HCT116 (cell line): ENCODE measurements around the gene PRRX2. TPM values are rescaled to one million over a fixed set of nuclear protein-coding genes. Genes with fewer than 3 reads are reported as not detected.

ENCODE experiments used
- ATAC-seq: fragments of 200-7000 bp; cut with Tn5 transposase; 2 replicates; pipeline ENCODE4 v1.9.1; 2020; ENCODE audit warnings: mild to moderate bottlenecking, moderate library complexity
- BruUV-seq: library from RNA; stranded (reverse); fragments of 400-500 nt; replicated peaks from 2 replicates; lab custom pipeline; 2021; lab: Mats Ljungman, UMichigan
- CTCF ChIA-PET: fragments of 300-600 bp; sonication (Branson Sonifier 250); formaldehyde crosslinking; loops from one replicate; lab custom pipeline; 2021; ENCODE audit warnings: antibody characterized with exemption; lab: Charles Lee
- POLR2A ChIA-PET: fragments of 300-600, 350-600 bp; sonication (Branson Sonifier 250); formaldehyde crosslinking; loops from one replicate; lab custom pipeline; 2021; ENCODE audit warnings: antibody characterized with exemption; lab: Charles Lee
- RAD21 ChIA-PET, 2 experiments: fragments of 300-600 bp; sonication (Branson Sonifier 250); formaldehyde crosslinking; loops; one replicate each; lab custom pipeline; 2023; ENCODE audit warnings: low total read pairs in 2 of 2; ENCODE audit not compliant: uncharacterized antibody in 2 of 2, unreplicated experiment in 2 of 2, low non-redundant PET in 1 of 2; lab: Charles Lee
- DNase-seq: peaks from one replicate; pipeline ENCODE4 v3.0.0-alpha.2; 2010; ENCODE audit warnings: low read depth, low spot score
- H2AFZ ChIP-seq: fragments of 200-600 bp; shearing (Covaris generic), sonication (generic); 2 replicates; pipeline ENCODE4 v1.6.1; 2017; ENCODE audit warnings: low read depth, mixed run types, mixed read lengths, antibody characterized with exemption, low read length; ENCODE audit not compliant: poor library complexity, severe bottlenecking
- H3K27ac ChIP-seq: 2 replicates; pipeline ENCODE4 v1.5.1; 2012; ENCODE audit warnings: low read depth, low read length
- H3K27me3 ChIP-seq: fragments of 200-600 bp; sonication (generic); 2 replicates; pipeline ENCODE4 v1.6.1; 2016; ENCODE audit warnings: mixed run types, low read length, mixed read lengths; ENCODE audit not compliant: insufficient read depth
- H3K36me3 ChIP-seq, 2 experiments: fragments of 200-500 bp in 1 of 2; fragments of 200-600 bp in 1 of 2; sonication (Bioruptor generic) in 1 of 2; sonication (generic) in 1 of 2; 2 replicates each; pipeline versions ENCODE4 v1.5.1 to v1.6.1; 2014 to 2016; ENCODE audit warnings: low read length in 2 of 2, inconsistent platforms in 1 of 2, mixed read lengths in 1 of 2, mixed run types in 1 of 2; ENCODE audit not compliant: insufficient read depth in 2 of 2, control insufficient read depth in 1 of 2
- H3K4me1 ChIP-seq, 2 experiments: fragments of 200-600 bp in 1 of 2; sonication (generic) in 1 of 2; 2 replicates each; pipeline versions ENCODE4 v1.5.1 to v1.6.1; 2012 to 2017; ENCODE audit warnings: low read length in 2 of 2, inconsistent platforms in 1 of 2, mild to moderate bottlenecking in 1 of 2, mixed read lengths in 1 of 2, mixed run types in 1 of 2, moderate library complexity in 1 of 2; ENCODE audit not compliant: insufficient read depth in 2 of 2, control insufficient read depth in 1 of 2
- H3K4me2 ChIP-seq: fragments of 200-600 bp; sonication (generic); 2 replicates; pipeline ENCODE4 v1.6.1; 2017; ENCODE audit warnings: mixed run types, low read length, mixed read lengths
- H3K4me3 ChIP-seq, 2 experiments: fragments of 200-600 bp in 1 of 2; sonication (generic) in 1 of 2; replicated peaks in 1 of 2; 2 replicates each; pipeline ENCODE4 v1.5.1; 2011 to 2016; ENCODE audit warnings: low read length in 2 of 2, control low read depth in 1 of 2, low read depth in 1 of 2, mild to moderate bottlenecking in 1 of 2, mixed read lengths in 1 of 2, mixed run types in 1 of 2
- H3K79me2 ChIP-seq: fragments of 200-600 bp; sonication (generic); 2 replicates; pipeline ENCODE4 v1.6.1; 2017; ENCODE audit warnings: mild to moderate bottlenecking, mixed run types, low read length, moderate library complexity, mixed read lengths; ENCODE audit not compliant: insufficient read depth
- H3K9ac ChIP-seq: fragments of 200-600 bp; sonication (generic); 2 replicates; pipeline ENCODE4 v1.6.1; 2016; ENCODE audit warnings: low read length, mixed read lengths
- H3K9me2 ChIP-seq: fragments of 200-600 bp; sonication (generic), shearing (Covaris generic); 2 replicates; pipeline ENCODE4 v1.6.1; 2017; ENCODE audit warnings: mixed run types, mild to moderate bottlenecking, moderate library complexity; ENCODE audit not compliant: insufficient read depth
- H3K9me3 ChIP-seq, 2 experiments: fragments of 200-500 bp in 1 of 2; fragments of 200-600 bp in 1 of 2; sonication (Bioruptor generic) in 1 of 2; sonication (generic) in 1 of 2; 2 replicates each; pipeline ENCODE4 v1.6.1; 2014 to 2017; ENCODE audit warnings: low read length in 2 of 2, mixed read lengths in 2 of 2, inconsistent platforms in 1 of 2, low read depth in 1 of 2, mild to moderate bottlenecking in 1 of 2, mixed run types in 1 of 2, moderate library complexity in 1 of 2; ENCODE audit not compliant: control insufficient read depth in 1 of 2, insufficient read depth in 1 of 2
- H4K20me1 ChIP-seq: fragments of 200-600 bp; sonication (generic), shearing (Covaris generic); 2 replicates; pipeline ENCODE4 v1.6.1; 2017; ENCODE audit warnings: mixed run types, mild to moderate bottlenecking, moderate library complexity; ENCODE audit not compliant: insufficient read depth
- CEBPB ChIP-seq: IDR thresholded peaks from 2 replicates; pipeline ENCODE4 v1.6.1; 2012; ENCODE audit warnings: low read depth
- EGR1 ChIP-seq: IDR thresholded peaks from 2 replicates; pipeline ENCODE4 v1.6.1; 2012; ENCODE audit warnings: low read depth
- EZH2 ChIP-seq: fragments of 200-600 bp; sonication (generic); IDR thresholded peaks from 2 replicates; pipeline ENCODE4 v1.6.1; 2017; ENCODE audit warnings: antibody characterized with exemption, mixed run types
- FOSL1 ChIP-seq: IDR thresholded peaks from 2 replicates; pipeline ENCODE4 v1.6.1; 2012; ENCODE audit warnings: low read depth
- JUND ChIP-seq: IDR thresholded peaks from 2 replicates; pipeline ENCODE4 v1.6.1; 2012
- REST ChIP-seq: IDR thresholded peaks from 2 replicates; pipeline ENCODE4 v1.6.1; 2012; ENCODE audit warnings: low read depth
- SP1 ChIP-seq: IDR thresholded peaks from 2 replicates; pipeline ENCODE4 v1.6.1; 2012; ENCODE audit warnings: low read depth
- SRF ChIP-seq: IDR thresholded peaks from 2 replicates; pipeline ENCODE4 v1.6.1; 2012; ENCODE audit warnings: low read depth
- YY1 ChIP-seq: IDR thresholded peaks from 2 replicates; pipeline ENCODE4 v1.6.1; 2011; ENCODE audit warnings: low read length, low read depth, moderate library complexity, mild to moderate bottlenecking; ENCODE audit not compliant: insufficient replicate concordance; ENCODE audit errors: extremely low read depth
- ZFX ChIP-seq: fragments of 450-650 bp; IDR thresholded peaks from 2 replicates; pipeline ENCODE4 v1.6.1; 2017
- ZNF274 ChIP-seq: fragments of 200-500 bp; sonication (Bioruptor generic); IDR thresholded peaks from 2 replicates; pipeline ENCODE4 v1.6.1; 2014; ENCODE audit warnings: mild to moderate bottlenecking, low read depth, low read length, inconsistent platforms
- intact Hi-C: fragments of 100-400 bp; cut with micrococcal nuclease; formaldehyde crosslinking; loops from 2 replicates; pipeline ENCODE4 v1.10.0; 2022
- total RNA-seq: library from RNA; stranded (reverse); gene quantifications from one replicate; pipeline ENCODE4 v1.2.1, GENCODE V29; 2021; ENCODE audit not compliant: unreplicated experiment
- TF ChIP-seq, protein P1 (sequence below): IDR thresholded peaks from 2 replicates; pipeline ENCODE4 v1.6.1; 2011; ENCODE audit warnings: mild to moderate bottlenecking, low read length, moderate library complexity; ENCODE audit not compliant: insufficient replicate concordance; ENCODE audit errors: extremely low read depth
- TF ChIP-seq, protein P2 (sequence below): IDR thresholded peaks from 2 replicates; pipeline ENCODE4 v1.6.1; 2012

Gene PRRX2
- total RNA-seq, 1 experiment from 2014 or later = 25.5 TPM

DNA sequence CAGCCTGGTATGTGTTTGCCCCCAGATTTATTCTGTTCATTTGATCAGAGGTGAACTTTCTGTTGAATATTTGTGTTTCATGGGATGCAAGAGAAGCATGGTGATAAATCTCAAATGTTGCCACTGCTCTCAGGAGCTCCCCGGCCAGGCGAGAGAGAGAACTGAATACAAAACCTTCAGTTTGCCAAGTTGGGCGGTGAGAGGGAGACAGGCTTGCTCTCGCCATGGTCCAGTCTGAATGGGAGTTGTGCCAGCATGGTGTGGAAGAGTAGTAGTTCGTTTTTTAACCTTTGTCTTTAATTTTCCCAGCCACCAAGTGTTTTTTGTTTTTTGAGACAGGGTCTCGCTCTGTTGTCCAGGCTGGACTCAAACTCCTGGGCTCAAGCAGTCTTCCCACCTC is 36.7 kb upstream of the PRRX2 start:
- Histone ChIP-seq H2AFZ (no peak overlapping the region), H3K27ac (no peak overlapping the region), H3K36me3 (peaks cover 20 to 53% of the 10 kb centered on the region in 2 experiments), H3K27me3 (no peaks in the 10 kb centered on the region), H3K79me2 (peaks cover 77% of the 10 kb centered on the region), H3K9me3 (no peaks in the 10 kb centered on the region), H3K4me2 (0 out of 2 replicates have a peak overlapping the region, but pooled peaks have one; percentile 88), H4K20me1 (peaks cover 20% of the 10 kb centered on the region; the same call in 1 of the 2 replicates), H3K9me2 (no peaks in the 10 kb centered on the region), H3K4me3 (no peak overlapping the region), H3K4me1 (peaks cover 11 to 38% of the 10 kb centered on the region in 2 experiments), H3K9ac (no peak overlapping the region)
- TF ChIP-seq, protein P1, sequence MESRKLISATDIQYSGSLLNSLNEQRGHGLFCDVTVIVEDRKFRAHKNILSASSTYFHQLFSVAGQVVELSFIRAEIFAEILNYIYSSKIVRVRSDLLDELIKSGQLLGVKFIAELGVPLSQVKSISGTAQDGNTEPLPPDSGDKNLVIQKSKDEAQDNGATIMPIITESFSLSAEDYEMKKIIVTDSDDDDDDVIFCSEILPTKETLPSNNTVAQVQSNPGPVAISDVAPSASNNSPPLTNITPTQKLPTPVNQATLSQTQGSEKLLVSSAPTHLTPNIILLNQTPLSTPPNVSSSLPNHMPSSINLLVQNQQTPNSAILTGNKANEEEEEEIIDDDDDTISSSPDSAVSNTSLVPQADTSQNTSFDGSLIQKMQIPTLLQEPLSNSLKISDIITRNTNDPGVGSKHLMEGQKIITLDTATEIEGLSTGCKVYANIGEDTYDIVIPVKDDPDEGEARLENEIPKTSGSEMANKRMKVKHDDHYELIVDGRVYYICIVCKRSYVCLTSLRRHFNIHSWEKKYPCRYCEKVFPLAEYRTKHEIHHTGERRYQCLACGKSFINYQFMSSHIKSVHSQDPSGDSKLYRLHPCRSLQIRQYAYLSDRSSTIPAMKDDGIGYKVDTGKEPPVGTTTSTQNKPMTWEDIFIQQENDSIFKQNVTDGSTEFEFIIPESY = no peak
- TF ChIP-seq EGR1 (no peak), EZH2 (no peak), JUND (no peak), ZFX (no peak), SRF (no peak), CEBPB (no peak)
- DNase-seq = no peak
- no peak for ATAC-seq
- ChIA-PET POLR2A (no interaction called here), RAD21 (no interaction called here), CTCF (interaction anchor here (0.5 to 1.5 kb wide), 3 partner anchors 11 to 486 kb away, joined by 3 to 4 read pairs (median 3); no protein-coding TSS in a partner anchor)
- intact Hi-C loops = no loop called here
- no TSS peak for BruUV-seq

DNA sequence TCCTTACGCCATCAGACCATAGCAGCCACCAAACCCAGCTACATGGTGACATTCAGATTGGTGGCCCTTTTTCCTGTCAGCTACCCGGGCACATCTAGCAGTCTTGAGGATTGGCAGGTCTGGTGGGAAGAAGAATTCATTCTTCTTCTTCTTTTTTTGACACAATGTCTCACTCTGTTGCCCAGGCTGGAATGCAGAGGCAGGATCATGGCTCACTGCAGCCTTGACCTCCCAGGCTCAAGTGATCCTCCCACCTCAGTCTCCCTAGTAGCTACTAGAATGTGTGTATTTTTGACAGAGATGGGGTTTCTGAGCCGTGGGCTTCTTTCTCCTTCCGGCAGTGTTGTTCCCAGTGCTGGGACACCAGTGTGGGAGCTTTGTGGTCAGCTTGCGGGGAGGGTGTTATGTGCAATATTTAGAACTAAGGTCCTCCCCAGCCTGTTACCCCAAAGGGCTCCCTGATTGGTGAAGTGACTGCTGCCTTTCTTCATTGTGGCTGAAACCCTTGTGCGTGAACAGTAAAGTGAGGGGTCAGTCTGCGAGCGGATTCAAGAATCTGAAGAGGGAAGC is 36.1 kb upstream of the PRRX2 start:
- no peak overlapping the region for H3K27ac ChIP-seq
- H3K9me3 ChIP-seq = no peaks in the 10 kb centered on the region
- no TSS peak for BruUV-seq
- H3K9ac ChIP-seq = no peak overlapping the region
- intact Hi-C loops = no loop called here
- H3K4me1 ChIP-seq = peaks cover 11 to 33% of the 10 kb centered on the region in 2 experiments
- H2AFZ ChIP-seq = no peak overlapping the region
- H3K36me3 ChIP-seq = peaks cover 26 to 59% of the 10 kb centered on the region in 2 experiments
- H3K27me3 ChIP-seq = no peaks in the 10 kb centered on the region
- no peak overlapping the region for H3K4me3 ChIP-seq
- RAD21 ChIA-PET = no interaction called here
- H4K20me1 ChIP-seq = peaks cover 20% of the 10 kb centered on the region; the same call in 1 of the 2 replicates
- POLR2A ChIA-PET = interaction anchor here (0.6 kb wide), 1 partner anchor 154 kb away, joined by 4 read pairs; no protein-coding TSS in a partner anchor
- ATAC-seq (no peak), DNase-seq (no peak)
- CTCF ChIA-PET = interaction anchor here (0.5 to 1.5 kb wide), 3 partner anchors 11 to 486 kb away, joined by 3 to 4 read pairs (median 3); no protein-coding TSS in a partner anchor
- H3K4me2 ChIP-seq = no peak overlapping the region
- peaks cover 82% of the 10 kb centered on the region for H3K79me2 ChIP-seq
- H3K9me2 ChIP-seq = no peaks in the 10 kb centered on the region
- TF ChIP-seq JUND = no peak
- TF ChIP-seq, protein P2, sequence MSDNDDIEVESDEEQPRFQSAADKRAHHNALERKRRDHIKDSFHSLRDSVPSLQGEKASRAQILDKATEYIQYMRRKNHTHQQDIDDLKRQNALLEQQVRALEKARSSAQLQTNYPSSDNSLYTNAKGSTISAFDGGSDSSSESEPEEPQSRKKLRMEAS = no peak
- no peak for TF ChIP-seq SP1
- no peak for TF ChIP-seq YY1
- TF ChIP-seq REST = no peak
- TF ChIP-seq ZNF274 = no peak
- no peak for TF ChIP-seq FOSL1
- no peak for TF ChIP-seq SRF
